Keratinocyte (primary cell): ENCODE data around the gene PSMC1. TPM values are rescaled to one million over a fixed set of nuclear protein-coding genes. Genes with fewer than 3 reads are reported as not detected.
A peak's percentile ranks its signal among the peaks of the same experiment; 100 is the strongest.

ENCODE experiments used
- DNase-seq: peaks from one replicate; pipeline ENCODE4 v3.0.0-alpha.2; 2011; ENCODE audit warnings: low read depth, missing footprints, low spot score
- FAIRE-seq: peaks from 2 replicates; lab custom pipeline; 2011; peaks lifted over from hg19 to GRCh38; lab: Jason Lieb, UNC
- H2AFZ ChIP-seq: 2 replicates; pipeline ENCODE4 v1.6.0; 2012; ENCODE audit warnings: low read length, control low read depth, inconsistent platforms; ENCODE audit not compliant: control insufficient read depth
- H3K27ac ChIP-seq: 2 replicates; pipeline ENCODE4 v1.5.1; 2011; ENCODE audit warnings: low read length; ENCODE audit not compliant: control insufficient read depth, insufficient read depth
- H3K27me3 ChIP-seq: 3 replicates; pipeline ENCODE4 v1.6.0; 2011; ENCODE audit warnings: low read length; ENCODE audit not compliant: control insufficient read depth, insufficient read depth; ENCODE audit errors: extremely low read depth
- H3K36me3 ChIP-seq, 2 experiments: 2 replicates in 1 of 2; 3 replicates in 1 of 2; pipeline ENCODE4 v1.5.1; 2011; ENCODE audit warnings: low read length in 2 of 2, mild to moderate bottlenecking in 1 of 2; ENCODE audit not compliant: control insufficient read depth in 2 of 2, insufficient read depth in 2 of 2; ENCODE audit errors: extremely low read depth in 1 of 2
- H3K4me1 ChIP-seq: 3 replicates; pipeline ENCODE4 v1.5.1; 2011; ENCODE audit warnings: low read length; ENCODE audit not compliant: control insufficient read depth, insufficient read depth; ENCODE audit errors: extremely low read depth
- H3K4me2 ChIP-seq: 3 replicates; pipeline ENCODE4 v1.6.0; 2011; ENCODE audit warnings: low read depth, low read length; ENCODE audit not compliant: control insufficient read depth, insufficient read depth; ENCODE audit errors: extremely low read depth
- H3K4me3 ChIP-seq, 3 experiments: fragments of 200-600 bp in 1 of 3; sonication (generic) in 1 of 3; 2 replicates in 2 of 3; 3 replicates in 1 of 3; pipeline ENCODE4 v1.5.1; 2011 to 2016; ENCODE audit warnings: low read length in 3 of 3, mild to moderate bottlenecking in 3 of 3, control low read depth in 2 of 3, inconsistent platforms in 1 of 3, low read depth in 1 of 3, mixed read lengths in 1 of 3, mixed run types in 1 of 3, moderate library complexity in 1 of 3; ENCODE audit not compliant: control insufficient read depth in 2 of 3, insufficient read depth in 2 of 3; ENCODE audit errors: extremely low read depth in 1 of 3
- H3K79me2 ChIP-seq: 2 replicates; pipeline ENCODE4 v1.6.0; 2012; ENCODE audit warnings: low read length; ENCODE audit not compliant: control insufficient read depth, insufficient read depth
- H3K9ac ChIP-seq: 3 replicates; pipeline ENCODE4 v1.6.0; 2011; ENCODE audit warnings: low read length; ENCODE audit not compliant: control insufficient read depth, insufficient read depth; ENCODE audit errors: extremely low read depth
- H3K9me1 ChIP-seq: 3 replicates; pipeline ENCODE4 v1.6.0; 2011; ENCODE audit warnings: low read length; ENCODE audit not compliant: control insufficient read depth, insufficient read depth; ENCODE audit errors: extremely low read depth
- H3K9me3 ChIP-seq: 2 replicates; pipeline ENCODE4 v1.5.1; 2012; ENCODE audit warnings: low read depth, low read length; ENCODE audit not compliant: control insufficient read depth
- H4K20me1 ChIP-seq: 3 replicates; pipeline ENCODE4 v1.6.0; 2011; ENCODE audit warnings: low read length; ENCODE audit not compliant: control insufficient read depth, insufficient read depth; ENCODE audit errors: extremely low read depth
- CTCF ChIP-seq, 3 experiments: IDR thresholded peaks in 1 of 3; conservative IDR thresholded peaks in 1 of 3; optimal IDR thresholded peaks in 1 of 3; 2 replicates in 2 of 3; 3 replicates in 1 of 3; pipeline versions ENCODE3 to v1.5.1; 2011; ENCODE audit warnings: low read length in 3 of 3, mild to moderate bottlenecking in 3 of 3, moderate library complexity in 2 of 3, control low read depth in 1 of 3, inconsistent platforms in 1 of 3; ENCODE audit not compliant: insufficient read depth in 2 of 3; ENCODE audit errors: extremely low read depth in 1 of 3
- EZH2 ChIP-seq: IDR thresholded peaks from one replicate; pipeline ENCODE4 v1.6.1; 2012; ENCODE audit warnings: inconsistent platforms, mild to moderate bottlenecking, low read length, moderate library complexity
- dilution Hi-C: fragments of 300-500 bp; cut with MboI; formaldehyde crosslinking; loops from one replicate; pipeline ENCODE4 v1.7.0; 2020; ENCODE audit warnings: low sequenced_read_pairs; ENCODE audit not compliant: extremely low pct_ligation_motif_present
- polyA plus RNA-seq, 5 experiments: library from polyadenylated mRNA; depleted of rRNA in 3 of 5; stranded (reverse) in 3 of 5; stranded (forward) in 1 of 5; unstranded in 1 of 5; fragments of >200 nt; gene quantifications; 1 replicate in 1 of 5; 2 replicates in 3 of 5; 3 replicates in 1 of 5; pipeline versions ENCODE4 v1.2.1 to v1.2.3, GENCODE V29; 2011 to 2012; ENCODE audit warnings: missing spikeins in 2 of 5, low read depth in 1 of 5, low replicate concordance in 1 of 5

PSMC1 gene
- polyA plus RNA-seq, 1 donor (not counting 4 experiments of a cell fraction or from before 2014, with no cell fraction given): 234 TPM

DNA sequence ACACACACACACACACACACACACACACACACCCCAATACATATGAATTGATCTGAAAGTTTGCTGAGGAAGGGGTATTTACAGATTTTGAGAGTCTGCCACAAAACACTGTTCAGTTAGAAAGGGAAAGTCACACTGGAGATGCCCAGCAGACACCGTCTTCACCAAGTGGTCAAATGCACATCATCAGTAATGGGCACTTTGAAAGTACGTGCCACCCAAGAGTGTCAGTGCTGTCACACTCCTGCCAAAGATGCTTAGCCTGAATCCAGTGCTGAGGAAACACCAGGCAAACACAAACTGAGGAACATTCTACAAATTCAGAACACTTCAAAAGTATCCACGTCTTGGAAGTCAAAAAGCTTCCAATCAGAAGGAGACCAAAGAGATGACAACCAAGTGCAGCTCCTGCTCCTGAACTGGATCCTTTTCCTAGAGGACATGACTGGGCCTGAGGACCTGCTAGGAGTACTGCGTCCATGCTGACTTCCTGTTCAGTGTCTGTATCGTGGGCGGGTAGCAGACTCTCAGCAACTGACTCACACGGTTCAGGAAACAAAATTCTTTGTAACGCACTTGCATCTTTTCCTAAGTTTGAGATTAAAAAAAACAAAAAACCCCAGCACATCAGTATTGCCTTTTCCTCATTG is 18.6 kb downstream of the PSMC1 start:
- Histone ChIP-seq H3K9ac (no peak overlapping the region), H3K27ac (no peak overlapping the region), H3K9me3 (no peaks in the 10 kb centered on the region), H3K27me3 (no peaks in the 10 kb centered on the region), H3K4me1 (peaks cover 12% of the 10 kb centered on the region), H3K36me3 (peaks cover 16 to 26% of the 10 kb centered on the region in 2 experiments), H3K4me2 (no peak overlapping the region), H2AFZ (no peak overlapping the region), H3K9me1 (no peaks in the 10 kb centered on the region), H3K4me3 (no peak overlapping the region), H3K79me2 (no peaks in the 10 kb centered on the region), H4K20me1 (no peaks in the 10 kb centered on the region)
- FAIRE-seq (peak; percentile 94), DNase-seq (no peak)
- TF ChIP-seq EZH2 (no peak), CTCF (optimal IDR thresholded peaks at IDR 0.05 in 1 of 3, IDR thresholded peaks at IDR 0.05 in 1 of 3, conservative IDR thresholded peaks at IDR 0.05 in 1 of 3; ENCODE audit: extremely low read depth in 1 of 3, insufficient read depth in 2 of 3, low read length in 3 of 3) (no peak)
- dilution Hi-C loops: no loop called here

DNA sequence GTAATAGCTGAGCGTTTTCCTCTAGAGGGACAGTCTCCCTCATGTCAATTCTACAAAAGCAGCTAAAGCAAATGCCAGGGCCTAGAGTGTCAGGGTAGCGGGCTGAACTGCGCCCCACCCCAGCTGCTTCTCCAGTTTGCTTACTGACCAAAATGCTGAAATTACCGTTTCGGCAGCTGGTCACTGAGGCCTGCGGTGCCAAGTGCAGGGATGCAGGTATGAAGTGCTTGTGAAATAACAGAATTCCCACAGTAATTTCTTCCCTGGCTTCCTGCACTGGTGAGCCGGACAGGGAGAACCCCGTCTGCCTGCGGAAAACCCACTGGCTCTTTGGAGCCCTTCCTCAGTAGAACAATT is 19.1 kb downstream of the PSMC1 start:
- Histone ChIP-seq H3K79me2 (no peaks in the 10 kb centered on the region), H3K9me1 (no peaks in the 10 kb centered on the region), H4K20me1 (no peaks in the 10 kb centered on the region), H3K4me1 (peaks cover 13% of the 10 kb centered on the region), H3K4me2 (no peak overlapping the region), H3K9me3 (no peaks in the 10 kb centered on the region), H3K36me3 (peaks cover 14 to 27% of the 10 kb centered on the region in 2 experiments), H3K27ac (no peak overlapping the region), H3K4me3 (no peak overlapping the region), H3K9ac (no peak overlapping the region), H3K27me3 (no peaks in the 10 kb centered on the region), H2AFZ (no peak overlapping the region)
- no peak for FAIRE-seq
- DNase-seq: no peak
- dilution Hi-C loops: no loop called here
- no peak for TF ChIP-seq CTCF (optimal IDR thresholded peaks at IDR 0.05 in 1 of 3, IDR thresholded peaks at IDR 0.05 in 1 of 3, conservative IDR thresholded peaks at IDR 0.05 in 1 of 3; ENCODE audit: extremely low read depth in 1 of 3, insufficient read depth in 2 of 3, low read length in 3 of 3)
- no peak for TF ChIP-seq EZH2
